AG09319 (cell line): Measurements from ENCODE around the gene ANK2.

Experiments
- DNase-seq: peaks from one replicate; pipeline ENCODE4 v3.0.0-alpha.2; 2010; ENCODE audit warnings: low read depth; ENCODE audit errors: extremely low read depth
- TF ChIP-seq, protein P1 (sequence below): IDR thresholded peaks from 2 replicates; pipeline ENCODE4 v1.5.1; 2011; ENCODE audit warnings: low read depth, mild to moderate bottlenecking, inconsistent platforms, low read length, moderate library complexity

The ANK2 gene

DNA sequence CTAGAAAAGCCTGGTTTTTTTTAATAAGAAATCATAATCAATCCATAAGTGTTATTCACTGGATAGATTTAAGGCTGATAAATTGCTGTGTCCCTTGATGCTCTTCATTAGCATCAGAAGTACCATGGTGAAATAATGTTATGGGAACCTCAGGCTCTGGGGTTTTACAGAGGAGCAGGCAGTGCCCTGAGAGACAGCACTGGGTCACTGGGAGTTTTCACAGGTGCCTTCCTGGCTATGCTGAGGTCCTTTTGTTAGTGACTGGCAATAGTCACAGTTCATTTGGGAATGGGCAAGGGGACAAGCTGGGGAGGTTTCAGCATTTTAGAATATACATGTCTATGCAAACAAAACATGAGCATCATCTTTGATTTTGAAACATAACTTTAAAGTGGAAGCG, 38.6 kb downstream of the ANK2 start:
- DNase-seq, result no peak
- TF ChIP-seq, protein P1, sequence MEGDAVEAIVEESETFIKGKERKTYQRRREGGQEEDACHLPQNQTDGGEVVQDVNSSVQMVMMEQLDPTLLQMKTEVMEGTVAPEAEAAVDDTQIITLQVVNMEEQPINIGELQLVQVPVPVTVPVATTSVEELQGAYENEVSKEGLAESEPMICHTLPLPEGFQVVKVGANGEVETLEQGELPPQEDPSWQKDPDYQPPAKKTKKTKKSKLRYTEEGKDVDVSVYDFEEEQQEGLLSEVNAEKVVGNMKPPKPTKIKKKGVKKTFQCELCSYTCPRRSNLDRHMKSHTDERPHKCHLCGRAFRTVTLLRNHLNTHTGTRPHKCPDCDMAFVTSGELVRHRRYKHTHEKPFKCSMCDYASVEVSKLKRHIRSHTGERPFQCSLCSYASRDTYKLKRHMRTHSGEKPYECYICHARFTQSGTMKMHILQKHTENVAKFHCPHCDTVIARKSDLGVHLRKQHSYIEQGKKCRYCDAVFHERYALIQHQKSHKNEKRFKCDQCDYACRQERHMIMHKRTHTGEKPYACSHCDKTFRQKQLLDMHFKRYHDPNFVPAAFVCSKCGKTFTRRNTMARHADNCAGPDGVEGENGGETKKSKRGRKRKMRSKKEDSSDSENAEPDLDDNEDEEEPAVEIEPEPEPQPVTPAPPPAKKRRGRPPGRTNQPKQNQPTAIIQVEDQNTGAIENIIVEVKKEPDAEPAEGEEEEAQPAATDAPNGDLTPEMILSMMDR, result no peak

DNA sequence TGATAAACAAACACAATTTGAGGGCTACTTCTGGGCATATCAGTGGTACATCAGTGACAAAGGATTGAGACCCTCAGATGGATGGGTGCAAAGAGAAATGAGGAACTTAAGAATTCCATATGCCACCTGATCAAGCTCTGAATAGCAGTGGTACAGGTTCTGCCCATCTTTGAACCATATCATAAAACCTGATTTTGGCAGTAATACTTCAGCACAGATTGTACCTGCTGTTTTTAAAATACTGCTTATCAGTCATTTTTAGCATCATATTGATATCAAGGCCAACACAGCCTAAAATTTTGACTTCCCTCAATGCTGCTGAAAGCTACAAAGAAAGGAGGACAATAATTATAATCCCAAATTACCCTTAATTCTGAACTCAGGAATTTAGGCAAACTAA, 41.5 kb downstream of the ANK2 start:
- no peak for DNase-seq
- TF ChIP-seq, protein P1, result no peak

DNA sequence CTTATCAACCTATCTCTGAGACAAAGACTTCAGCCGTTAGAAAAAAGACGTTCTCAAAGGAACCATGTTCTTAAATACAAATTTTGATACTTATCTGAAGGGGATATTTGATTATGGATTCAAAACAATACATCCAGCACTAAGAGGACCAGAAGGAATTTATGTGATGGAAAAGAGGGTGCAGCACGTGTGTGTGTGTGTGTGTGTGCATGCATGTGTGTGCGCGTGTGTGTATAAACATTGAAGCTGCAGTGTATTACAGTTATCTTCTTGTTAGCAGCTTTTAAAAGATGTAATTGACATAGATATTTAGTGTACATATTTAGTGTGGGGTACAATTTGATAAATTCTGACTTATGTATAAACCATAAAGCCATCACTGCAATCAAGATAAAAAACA, 44.9 kb downstream of the ANK2 start:
- DNase-seq, result no peak
- TF ChIP-seq, protein P1, result no peak

DNA sequence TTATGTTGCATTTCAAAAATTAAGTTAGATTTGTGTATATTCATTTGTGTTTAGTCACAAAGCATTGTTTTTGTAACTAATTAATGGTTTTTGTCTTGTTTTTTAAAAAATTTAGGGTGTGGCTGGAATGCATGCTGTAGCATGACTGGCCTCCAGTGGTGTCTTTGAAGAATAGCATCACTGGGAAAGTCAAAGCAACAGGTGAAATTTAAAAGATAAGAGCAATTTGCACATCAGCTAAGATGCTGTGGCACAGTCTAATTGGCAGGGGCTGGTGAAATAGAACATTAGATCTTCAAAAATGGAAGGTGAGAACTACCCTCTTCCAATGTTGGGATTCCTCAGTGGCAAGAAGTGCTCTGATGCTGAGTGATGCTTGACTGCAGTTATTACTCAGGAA, 45.3 kb downstream of the ANK2 start:
- TF ChIP-seq, protein P1, result peak; percentile 62
- no peak for DNase-seq

DNA sequence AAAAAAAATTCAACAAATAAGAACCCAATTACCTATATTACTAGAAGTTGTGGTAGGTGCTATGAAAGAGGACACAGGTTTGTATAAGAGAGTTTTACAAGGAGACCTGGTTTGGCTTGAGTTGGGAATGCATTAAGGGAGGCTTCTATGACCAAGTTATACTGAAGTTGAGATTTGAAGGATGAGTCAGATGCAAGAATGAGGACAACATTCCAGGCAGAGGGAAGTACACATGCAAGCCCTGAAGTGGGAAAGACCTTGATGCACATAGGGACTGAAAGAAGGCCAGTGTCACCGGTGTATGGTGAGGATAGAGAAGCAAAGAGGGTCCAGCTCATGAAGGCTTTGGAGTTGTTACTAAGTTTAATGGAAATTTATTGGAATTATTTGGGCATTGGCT, 52.2 kb downstream of the ANK2 start:
- no peak for DNase-seq
- TF ChIP-seq, protein P1, result no peak

DNA sequence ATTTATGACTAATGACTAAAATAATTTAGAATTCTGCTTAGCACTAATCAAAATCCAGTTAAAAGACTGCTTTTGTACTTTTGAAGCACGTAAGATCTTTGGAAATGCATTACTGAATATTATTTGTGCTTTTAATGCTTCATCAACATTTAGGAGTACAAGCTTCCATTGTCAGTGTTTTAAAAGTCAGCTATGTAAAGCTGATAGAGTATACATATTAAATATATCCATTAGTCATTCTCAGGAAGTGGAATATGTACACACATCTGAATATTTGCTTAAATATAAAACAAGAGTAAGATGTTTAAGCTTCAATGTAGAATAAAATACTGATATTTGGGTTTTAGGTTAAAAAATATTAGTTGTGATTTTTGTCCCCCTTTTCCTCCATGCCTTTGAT, 54.1 kb downstream of the ANK2 start:
- no peak for DNase-seq
- TF ChIP-seq, protein P1, result no peak

DNA sequence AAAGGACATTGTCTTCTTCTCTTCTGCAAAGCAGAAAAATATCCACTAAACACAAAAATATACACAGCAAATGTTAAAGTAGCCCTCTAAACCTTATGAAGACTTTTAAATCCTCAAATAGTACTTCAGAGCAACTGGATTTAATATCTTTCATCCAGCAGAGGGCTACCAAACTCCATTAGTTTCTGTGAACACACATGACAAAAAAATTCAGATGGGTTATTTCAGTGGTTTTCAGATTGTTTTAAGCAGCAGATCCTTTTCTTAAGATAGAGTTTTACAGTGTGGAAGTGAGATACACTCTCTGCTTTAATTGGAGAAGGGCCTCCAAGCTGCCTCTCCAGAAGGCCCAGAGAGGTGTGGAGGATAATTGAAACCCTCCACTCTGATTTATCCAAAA, 56.7 kb downstream of the ANK2 start:
- peak; percentile 10 for DNase-seq

More for the DNA sequence above, 56.7 kb downstream of the ANK2 start:
- TF ChIP-seq, protein P1, result peak; percentile 46
